Measurements from ENCODE around the gene THYN1. TPM values are rescaled to one million over a fixed set of nuclear protein-coding genes. Genes with fewer than 3 reads are reported as not detected.
A peak's percentile ranks its signal among the peaks of the same experiment; 100 is the strongest.

THYN1 gene
- total and polyA plus RNA-seq, 2 donors (not counting 1 experiment from before 2014, with no cell fraction given): 54.9 to 88.7 TPM

DNA sequence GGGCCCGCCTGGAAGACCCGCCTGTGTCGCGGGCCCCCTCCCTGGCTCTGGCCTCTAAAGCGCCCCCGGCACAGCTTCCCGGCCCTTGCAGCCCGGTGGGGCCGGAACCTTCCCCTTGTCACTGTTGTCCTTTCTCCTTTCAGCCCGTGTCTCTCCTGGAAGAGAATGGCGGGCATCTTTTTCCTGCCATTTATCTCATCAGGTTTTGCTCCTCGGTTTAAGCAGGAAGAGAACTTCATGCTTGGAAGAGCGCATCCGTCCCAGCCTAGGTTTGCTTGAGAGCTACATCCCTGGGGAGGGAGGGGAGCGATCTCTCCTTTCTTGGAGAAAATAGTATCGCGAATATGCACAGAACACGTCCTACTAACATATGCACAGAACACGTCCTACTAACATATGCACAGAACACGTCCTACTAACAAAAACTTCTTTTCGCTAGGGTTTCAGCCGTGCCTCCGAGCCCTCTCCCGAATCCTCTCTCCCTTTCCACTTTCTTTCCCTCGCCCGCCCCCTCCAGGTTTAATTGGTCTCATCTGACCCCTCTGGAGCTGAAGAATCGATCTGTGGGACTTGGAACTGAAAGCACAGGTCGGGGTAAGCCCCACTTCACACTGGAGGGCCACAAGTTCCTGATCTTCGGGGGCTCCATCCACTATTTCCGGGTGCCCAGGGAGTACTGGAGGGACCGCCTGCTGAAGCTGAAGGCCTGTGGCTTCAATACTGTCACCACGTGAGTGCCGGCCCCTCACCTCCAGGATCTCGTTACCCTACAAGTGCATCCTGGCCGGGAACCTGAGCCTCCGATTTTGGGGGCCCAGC is 24.2 kb upstream of the THYN1 start:
- Histone ChIP-seq H3K36me3 (ENCODE audit: control insufficient read depth, insufficient read depth, low read length) (no peaks in the 10 kb centered on the region), H4K20me1 (ENCODE audit: control insufficient read depth, extremely low read depth, insufficient read depth, low read length) (no peaks in the 10 kb centered on the region), H3K4me2 (ENCODE audit: extremely low read depth, insufficient read depth, low read length) (no peak overlapping the region), H3K79me2 (ENCODE audit: control insufficient read depth, insufficient read depth, low read length) (no peaks in the 10 kb centered on the region), H3K4me3 (replicated peaks in 1 of 4; ENCODE audit: control extremely low read depth in 1 of 4, insufficient read depth in 1 of 4, low read depth in 3 of 4, low read length in 4 of 4) (no peak overlapping the region), H3K27me3 (ENCODE audit: control insufficient read depth, insufficient read depth, low read length) (peaks cover 50% of the 10 kb centered on the region), H3K27ac (ENCODE audit: insufficient read depth, low read length) (no peak overlapping the region), H3K4me1 (ENCODE audit: control insufficient read depth, extremely low read depth, insufficient read depth, low read length) (no peaks in the 10 kb centered on the region), H3K9me3 (ENCODE audit: control insufficient read depth, insufficient read depth, low read depth, low read length) (no peaks in the 10 kb centered on the region), H2AFZ (ENCODE audit: low read length) (no peak overlapping the region), H3K9ac (ENCODE audit: insufficient read depth, low read length) (no peak overlapping the region)
- no peak for DNase-seq (ENCODE audit: low read depth in 2 of 2)
- peak; percentile 90 for TF ChIP-seq EZH2 (IDR thresholded peaks at IDR 0.05; ENCODE audit: low read length, missing control alignments)
- TF ChIP-seq, protein P1, sequence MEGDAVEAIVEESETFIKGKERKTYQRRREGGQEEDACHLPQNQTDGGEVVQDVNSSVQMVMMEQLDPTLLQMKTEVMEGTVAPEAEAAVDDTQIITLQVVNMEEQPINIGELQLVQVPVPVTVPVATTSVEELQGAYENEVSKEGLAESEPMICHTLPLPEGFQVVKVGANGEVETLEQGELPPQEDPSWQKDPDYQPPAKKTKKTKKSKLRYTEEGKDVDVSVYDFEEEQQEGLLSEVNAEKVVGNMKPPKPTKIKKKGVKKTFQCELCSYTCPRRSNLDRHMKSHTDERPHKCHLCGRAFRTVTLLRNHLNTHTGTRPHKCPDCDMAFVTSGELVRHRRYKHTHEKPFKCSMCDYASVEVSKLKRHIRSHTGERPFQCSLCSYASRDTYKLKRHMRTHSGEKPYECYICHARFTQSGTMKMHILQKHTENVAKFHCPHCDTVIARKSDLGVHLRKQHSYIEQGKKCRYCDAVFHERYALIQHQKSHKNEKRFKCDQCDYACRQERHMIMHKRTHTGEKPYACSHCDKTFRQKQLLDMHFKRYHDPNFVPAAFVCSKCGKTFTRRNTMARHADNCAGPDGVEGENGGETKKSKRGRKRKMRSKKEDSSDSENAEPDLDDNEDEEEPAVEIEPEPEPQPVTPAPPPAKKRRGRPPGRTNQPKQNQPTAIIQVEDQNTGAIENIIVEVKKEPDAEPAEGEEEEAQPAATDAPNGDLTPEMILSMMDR (conservative IDR thresholded peaks at IDR 0.05 in 1 of 2, IDR thresholded peaks at IDR 0.05 in 1 of 2; ENCODE audit: low read depth in 1 of 2, low read length in 2 of 2): no peak

DNA sequence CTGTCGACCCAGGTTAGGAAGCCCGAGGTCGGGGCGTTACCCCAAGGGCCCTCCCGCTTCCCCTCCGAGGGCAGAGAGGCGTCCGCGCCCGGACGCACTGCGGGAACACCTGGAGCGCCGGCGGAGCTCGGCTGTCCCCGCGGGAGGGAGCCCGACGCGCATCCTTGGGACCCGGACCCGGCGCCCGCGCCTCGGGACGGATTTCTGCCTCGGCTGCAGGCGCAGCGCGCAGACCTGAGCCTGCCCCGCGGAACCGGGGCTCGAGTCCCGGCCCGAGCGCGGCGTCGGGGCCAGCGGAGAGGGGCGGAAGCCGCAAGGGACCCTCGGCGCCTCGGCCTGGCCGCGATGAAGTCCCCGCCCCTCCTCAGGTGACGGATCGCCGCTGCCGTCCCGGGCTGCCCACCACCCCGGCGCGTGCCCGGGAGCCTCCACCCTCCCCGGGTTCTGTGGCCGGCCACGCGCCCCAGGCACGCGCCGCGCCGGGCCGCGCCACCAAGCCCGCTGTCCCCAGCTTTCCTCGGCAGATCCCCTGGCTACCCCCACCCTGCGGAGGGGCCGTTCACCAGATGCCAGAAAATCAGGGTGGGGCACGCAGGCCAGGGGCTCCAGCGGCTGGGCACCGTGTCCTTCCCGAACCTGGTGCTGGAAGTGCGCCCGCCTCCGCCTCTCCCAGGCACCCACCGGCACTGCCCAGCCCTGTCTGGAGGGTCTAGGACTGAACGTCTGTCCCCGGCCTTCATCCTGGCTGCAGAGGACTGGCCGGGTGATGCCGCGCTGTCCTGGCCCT is 23.4 kb upstream of the THYN1 start:
- TF ChIP-seq, protein P1 (conservative IDR thresholded peaks at IDR 0.05 in 1 of 2, IDR thresholded peaks at IDR 0.05 in 1 of 2; ENCODE audit: low read depth in 1 of 2, low read length in 2 of 2): no peak
- peak; percentile 81 for TF ChIP-seq EZH2 (IDR thresholded peaks at IDR 0.05; ENCODE audit: low read length, missing control alignments)
- Histone ChIP-seq H3K9me3 (ENCODE audit: control insufficient read depth, insufficient read depth, low read depth, low read length) (no peaks in the 10 kb centered on the region), H3K4me2 (ENCODE audit: extremely low read depth, insufficient read depth, low read length) (peak overlapping the region; percentile 11), H3K4me1 (ENCODE audit: control insufficient read depth, extremely low read depth, insufficient read depth, low read length) (no peaks in the 10 kb centered on the region), H2AFZ (ENCODE audit: low read length) (no peak overlapping the region), H4K20me1 (ENCODE audit: control insufficient read depth, extremely low read depth, insufficient read depth, low read length) (no peaks in the 10 kb centered on the region), H3K27ac (ENCODE audit: insufficient read depth, low read length) (no peak overlapping the region), H3K4me3 (replicated peaks in 1 of 4; ENCODE audit: control extremely low read depth in 1 of 4, insufficient read depth in 1 of 4, low read depth in 3 of 4, low read length in 4 of 4) (peak overlapping the region in 1 of 4 experiments; percentile 36), H3K27me3 (ENCODE audit: control insufficient read depth, insufficient read depth, low read length) (peaks cover 52% of the 10 kb centered on the region), H3K9ac (ENCODE audit: insufficient read depth, low read length) (no peak overlapping the region), H3K36me3 (ENCODE audit: control insufficient read depth, insufficient read depth, low read length) (no peaks in the 10 kb centered on the region), H3K79me2 (ENCODE audit: control insufficient read depth, insufficient read depth, low read length) (no peaks in the 10 kb centered on the region)
- DNase-seq (ENCODE audit: low read depth in 2 of 2): no peak
